Midbrain (tissue), 1 donor: Measurements from ENCODE around the gene PATJ.
"Not testable (repeated sequence)": the region's sequence is repeated elsewhere in the genome, so short reads cannot be mapped to it uniquely, and the experiment has no call there.

Experiments
- DNase-seq: peaks from one replicate; lab custom pipeline; 2025; lab: John Stamatoyannopoulos, UW

The PATJ gene

GRCh38 chr1:62213075-62213914, 471.0 kb downstream of the PATJ start:
- DNase-seq = no peak

GRCh38 chr1:62218604-62219003, 476.3 kb downstream of the PATJ start:
- DNase-seq = no peak

GRCh38 chr1:62220456-62220855, 478.2 kb downstream of the PATJ start:
- not testable (repeated sequence) for DNase-seq

GRCh38 chr1:62221171-62221570, 478.9 kb downstream of the PATJ start:
- DNase-seq = no peak

- DNase-seq = no peak
Observed at GRCh38 chr1:62222321-62222720, 480.0 kb downstream of the PATJ start.

- no peak for DNase-seq
Observed at GRCh38 chr1:62224182-62224581, 481.9 kb downstream of the PATJ start.

GRCh38 chr1:62227496-62227895, 485.2 kb downstream of the PATJ start:
- DNase-seq = no peak
